ENCODE measurements around the gene DHCR7. TPM values are rescaled to one million over a fixed set of nuclear protein-coding genes. Genes with fewer than 3 reads are reported as not detected.

DHCR7 gene
- total RNA-seq, 1 donor from 2014 or later = 48.5 TPM

- DNase-seq = no peak
- intact Hi-C loops (cut with DNase I) = no loop called here
- ATAC-seq (ENCODE audit: poor library complexity) = no peak
Measured at GRCh38 chr11:71397331-71397860, 50.8 kb downstream of the DHCR7 start.

GRCh38 chr11:71396548-71397123, 51.6 kb downstream of the DHCR7 start:
- intact Hi-C loops (cut with DNase I) = no loop called here
- DNase-seq (no peak), ATAC-seq (ENCODE audit: poor library complexity) (no peak)

GRCh38 chr11:71395774-71396173, 52.4 kb downstream of the DHCR7 start:
- intact Hi-C loops (cut with DNase I) = no loop called here
- no peak for ATAC-seq (ENCODE audit: poor library complexity)
- no peak for DNase-seq

GRCh38 chr11:71395263-71395560, 53.0 kb downstream of the DHCR7 start:
- ATAC-seq (ENCODE audit: poor library complexity) (no peak), DNase-seq (no peak)
- intact Hi-C loops (cut with DNase I) = no loop called here

- ATAC-seq (ENCODE audit: poor library complexity) (no peak), DNase-seq (no peak)
- intact Hi-C loops (cut with DNase I) = no loop called here
Measured at GRCh38 chr11:71393283-71393682, 54.9 kb downstream of the DHCR7 start.

GRCh38 chr11:71391796-71392195, 56.4 kb downstream of the DHCR7 start:
- intact Hi-C loops (cut with DNase I) = no loop called here
- DNase-seq (no peak), ATAC-seq (ENCODE audit: poor library complexity) (no peak)

- intact Hi-C loops (cut with DNase I) = no loop called here
- no peak for ATAC-seq (ENCODE audit: poor library complexity)
- no peak for DNase-seq
Measured at GRCh38 chr11:71391352-71391751, 56.8 kb downstream of the DHCR7 start.

- intact Hi-C loops (cut with DNase I) = no loop called here
- no peak for ATAC-seq (ENCODE audit: poor library complexity)
- DNase-seq = no peak
Measured at GRCh38 chr11:71388637-71389235, 59.5 kb downstream of the DHCR7 start.

- intact Hi-C loops (cut with DNase I) = no loop called here
- no peak for ATAC-seq (ENCODE audit: poor library complexity)
Measured at GRCh38 chr11:71387784-71388636, 60.2 kb downstream of the DHCR7 start.

GRCh38 chr11:71387200-71387599, 61.0 kb downstream of the DHCR7 start:
- no peak for DNase-seq
- intact Hi-C loops (cut with DNase I) = no loop called here

More at GRCh38 chr11:71387784-71388636, 60.2 kb downstream of the DHCR7 start:
- no peak for DNase-seq

GRCh38 chr11:71386202-71386601, 62.0 kb downstream of the DHCR7 start:
- ATAC-seq (ENCODE audit: poor library complexity) (no peak), DNase-seq (no peak)
- intact Hi-C loops (cut with DNase I) = no loop called here

More at GRCh38 chr11:71387200-71387599, 61.0 kb downstream of the DHCR7 start:
- ATAC-seq (ENCODE audit: poor library complexity) = no peak

GRCh38 chr11:71385091-71385490, 63.1 kb downstream of the DHCR7 start:
- DNase-seq (no peak), ATAC-seq (ENCODE audit: poor library complexity) (no peak)
- intact Hi-C loops (cut with DNase I) = no loop called here

GRCh38 chr11:71384561-71384960, 63.6 kb downstream of the DHCR7 start:
- intact Hi-C loops (cut with DNase I) = no loop called here
- ATAC-seq (ENCODE audit: poor library complexity) (no peak), DNase-seq (no peak)

Small RNAs within 50 kb of the gene (microRNA-seq; reads per million reads assigned to microRNA genes)
- not detected for gene MIR6754

Other genes with a start within 250 kb of the DHCR7 start
- 0.11 TPM for gene SHANK2, start 195.8 kb downstream of the DHCR7 start, total RNA-seq
- gene NADSYN1, start 4.8 kb upstream of the DHCR7 start, total RNA-seq = 18.5 TPM
- gene KRTAP5-7, start 78.9 kb upstream of the DHCR7 start, total RNA-seq = not detected
- not detected for gene KRTAP5-8, start 89.6 kb upstream of the DHCR7 start, total RNA-seq
- not detected for gene KRTAP5-9, start 100.0 kb upstream of the DHCR7 start, total RNA-seq
- not detected for gene KRTAP5-10, start 117.2 kb upstream of the DHCR7 start, total RNA-seq
- not detected for gene KRTAP5-11, start 134.5 kb upstream of the DHCR7 start, total RNA-seq

All from Right ventricle myocardium superior (tissue), 1 donor.